ENCODE measurements around the gene CACNB2. TPM values are rescaled to one million over a fixed set of nuclear protein-coding genes. Genes with fewer than 3 reads are reported as not detected.

The CACNB2 gene
- total and polyA plus RNA-seq, 12 donors, result 4.3 to 82.3 (median 12.9) TPM

GRCh38 chr10:18134921-18135320, 5.3 kb upstream of the CACNB2 start:
- Histone ChIP-seq H3K4me3 (no peak overlapping the region), H3K4me1 (replicated peaks in 1 of 2) (no peaks in the 10 kb centered on the region), H3K27me3 (peaks cover 7% of the 10 kb centered on the region), H3K36me3 (replicated peaks in 1 of 2) (no peaks in the 10 kb centered on the region), H3K27ac (no peak overlapping the region), H3K9me3 (replicated peaks in 1 of 3) (no peaks in the 10 kb centered on the region)
- DNase-seq, result no peak
- 81 to 84% (median 83%) methylated on average over 4 of the region's 4 CpGs for WGBS, 4 donors
- TF ChIP-seq CTCF (IDR thresholded peaks at IDR 0.05) (no peak), POLR2A (IDR thresholded peaks at IDR 0.05) (no peak)
- intact Hi-C loops (cut with DNase I), result no loop called here

GRCh38 chr10:18136073-18136791, 4.0 kb upstream of the CACNB2 start:
- no peak for DNase-seq
- Histone ChIP-seq H3K4me3 (no peak overlapping the region), H3K27me3 (peaks cover 14% of the 10 kb centered on the region), H3K9me3 (replicated peaks in 1 of 3) (no peaks in the 10 kb centered on the region), H3K4me1 (replicated peaks in 1 of 2) (no peaks in the 10 kb centered on the region), H3K36me3 (replicated peaks in 1 of 2) (no peaks in the 10 kb centered on the region), H3K27ac (no peak overlapping the region)
- intact Hi-C loops (cut with DNase I), result no loop called here
- WGBS, 4 donors, result 76 to 80% (median 78%) methylated on average over 8 of the region's 8 CpGs
- TF ChIP-seq POLR2A (IDR thresholded peaks at IDR 0.05) (no peak), CTCF (IDR thresholded peaks at IDR 0.05) (no peak)

- no peak overlapping the region for H3K4me3 ChIP-seq
- intact Hi-C loops (cut with DNase I), result no loop called here
- no peak overlapping the region for H3K27ac ChIP-seq
- H3K9me3 ChIP-seq (replicated peaks in 1 of 3), result no peaks in the 10 kb centered on the region
- TF ChIP-seq CTCF (IDR thresholded peaks at IDR 0.05), result no peak
- TF ChIP-seq POLR2A (IDR thresholded peaks at IDR 0.05), result no peak
- 71 to 100% (median 91%) methylated on average over 1 of the region's 1 CpG for WGBS, 4 donors
- DNase-seq, result no peak
- H3K4me1 ChIP-seq (replicated peaks in 1 of 2), result no peaks in the 10 kb centered on the region
- H3K36me3 ChIP-seq (replicated peaks in 1 of 2), result no peaks in the 10 kb centered on the region
- H3K27me3 ChIP-seq, result peaks cover 14% of the 10 kb centered on the region
These were observed 3.1 kb upstream of the CACNB2 start for GRCh38 chr10:18137111-18137510.

GRCh38 chr10:18140957-18141845, 977 bp downstream of the CACNB2 start:
- intact Hi-C loops (cut with DNase I), result no loop called here
- peaks cover 14% of the 10 kb centered on the region for H3K27me3 ChIP-seq
- H3K4me1 ChIP-seq (replicated peaks in 1 of 2), result no peaks in the 10 kb centered on the region
- peak in 1 of 7 donors; percentile 15 for DNase-seq
- peak overlapping the region in 2 of 5 donors; percentile 62 to 76 for H3K27ac ChIP-seq
- H3K4me3 ChIP-seq, result peak overlapping the region in 2 of 4 donors; percentile 24 to 63
- H3K36me3 ChIP-seq (replicated peaks in 1 of 2), result no peaks in the 10 kb centered on the region
- no peaks in the 10 kb centered on the region for H3K9me3 ChIP-seq (replicated peaks in 1 of 3)
- TF ChIP-seq CTCF (IDR thresholded peaks at IDR 0.05), result no peak
- no peak for TF ChIP-seq POLR2A (IDR thresholded peaks at IDR 0.05)
- WGBS, 4 donors, result 3 to 15% (median 5%) methylated on average over 18 to 41 of the region's 41 CpGs

Data from adrenal gland (tissue), 12 donors.